ENCODE results near the gene SNTB2. TPM values are rescaled to one million over a fixed set of nuclear protein-coding genes. Genes with fewer than 3 reads are reported as not detected.

The SNTB2 gene
- total and polyA plus RNA-seq, 10 of the 15 experiments (the other 5 are each of a cell fraction or from before 2014, with no cell fraction given), result 1.2 to 15.7 (median 5.0) TPM

GRCh38 chr16:69334696-69335095 lies 147.7 kb downstream of the SNTB2 start:
- Histone ChIP-seq H4K20me1 (ENCODE audit: control insufficient read depth, insufficient read depth) (no peaks in the 10 kb centered on the region), H3K27me3 (replicated peaks in 1 of 2; ENCODE audit: control insufficient read depth in 2 of 2, insufficient read depth in 2 of 2, low read length in 1 of 2) (no peaks in the 10 kb centered on the region), H3K4me3 (no peak overlapping the region), H3K27ac (ENCODE audit: control insufficient read depth, insufficient read depth) (no peak overlapping the region), H3K4me1 (ENCODE audit: control insufficient read depth, insufficient read depth, low read length) (peaks cover 5% of the 10 kb centered on the region), H3K36me3 (ENCODE audit: control insufficient read depth in 2 of 2, insufficient read depth in 2 of 2, low read length in 1 of 2) (peaks cover 11 to 20% of the 10 kb centered on the region in 2 experiments; a peak in 3 of 4 replicates), H3K4me2 (ENCODE audit: control insufficient read depth, insufficient read depth) (no peak overlapping the region), H3K9me3 (replicated peaks; ENCODE audit: control insufficient read depth, insufficient read depth, low read length) (no peaks in the 10 kb centered on the region), H3K9ac (ENCODE audit: control insufficient read depth, insufficient read depth, low read length) (no peak overlapping the region), H2AFZ (ENCODE audit: control insufficient read depth, low read depth, low read length) (no peak overlapping the region), H3K79me2 (ENCODE audit: control insufficient read depth, insufficient read depth, low read length) (peaks cover 31% of the 10 kb centered on the region)
- in situ Hi-C loops (cut with MboI) (no loop called here), intact Hi-C loops (cut with micrococcal nuclease; ENCODE audit: unreplicated experiment) (loop anchor here (10.0 kb wide), 1 partner anchor 420 kb away; the partner anchor contains the start of gene NOB1)
- ChIA-PET POLR2A (no interaction called here), SMC1A (ENCODE audit: uncharacterized antibody, unreplicated experiment) (no interaction called here), CTCF (no interaction called here), RAD21 (ENCODE audit: unreplicated experiment) (no interaction called here)
- no TSS peak for BruUV-seq (replicated peaks)
- WGBS (ENCODE audit: insufficient coverage, insufficient replicate concordance, low lambda C conversion rate, missing lambda C conversion rate), result 96% methylated on average over 9 of the region's 9 CpGs
- no peak for DNase-seq (ENCODE audit: low read depth, low spot score)
- FAIRE-seq, result no peak
- ATAC-seq, result no peak
- TF ChIP-seq USF2 (IDR thresholded peaks at IDR 0.05; ENCODE audit: borderline replicate concordance, low read depth, low read length) (no peak), KAT2A (conservative IDR thresholded peaks at IDR 0.05; ENCODE audit: control insufficient read depth, low read depth, low read length) (no peak), HCFC1 (IDR thresholded peaks at IDR 0.05; ENCODE audit: low read length) (no peak)

DNA sequence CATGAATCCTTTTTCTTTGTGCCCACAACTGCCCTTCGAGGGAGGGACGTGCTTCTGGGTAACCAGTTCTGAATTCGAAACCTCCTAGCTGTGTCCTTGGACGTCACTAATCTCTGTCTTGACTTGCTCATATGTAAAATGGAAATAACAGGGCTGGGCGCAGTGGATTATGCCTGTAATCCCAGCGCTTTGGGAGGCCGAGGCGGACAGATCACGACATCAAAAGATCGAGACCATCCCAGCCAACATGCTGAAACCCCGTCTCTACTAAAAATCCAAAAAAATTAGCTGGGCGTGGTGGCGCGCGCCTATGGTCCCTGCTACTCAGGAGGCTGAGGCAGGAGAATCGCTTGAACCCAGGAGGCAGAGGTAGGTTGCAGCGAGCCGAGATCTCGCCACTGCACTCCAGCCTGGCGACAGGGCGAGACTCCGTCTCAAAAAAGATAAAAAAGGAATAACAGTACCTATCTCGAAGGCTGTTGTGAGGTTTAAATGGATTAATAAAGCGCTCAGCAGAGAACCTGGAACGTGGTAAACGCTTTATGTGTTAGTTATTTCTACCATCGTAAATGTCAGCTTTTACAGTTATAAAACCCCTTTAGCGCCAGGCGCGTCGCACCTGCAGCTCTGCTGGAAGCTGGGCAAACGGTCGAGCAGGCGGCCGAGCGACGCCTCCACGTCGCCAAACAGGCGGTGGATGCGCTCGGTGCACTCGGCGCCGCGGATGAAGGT lies 151.8 kb downstream of the SNTB2 start:
- no peaks in the 10 kb centered on the region for H3K27me3 ChIP-seq (replicated peaks in 1 of 2; ENCODE audit: control insufficient read depth in 2 of 2, insufficient read depth in 2 of 2, low read length in 1 of 2)
- H3K4me3 ChIP-seq, result peak overlapping the region; percentile 91
- ChIA-PET SMC1A (ENCODE audit: uncharacterized antibody, unreplicated experiment) (no interaction called here), RAD21 (ENCODE audit: unreplicated experiment) (interaction anchor here (0.9 to 1.1 kb wide), 3 partner anchors 45 to 188 kb away, joined by 3 read pairs; no protein-coding TSS in a partner anchor), CTCF (interaction anchor here (0.7 to 2.0 kb wide), 5 partner anchors 9 to 189 kb away, joined by 3 to 8 read pairs (median 4); partner anchors contain the start of gene PDF), POLR2A (interaction anchor here (0.6 to 5.5 kb wide), 3 partner anchors 10 to 207 kb away, joined by 4 to 42 read pairs (median 10); partner anchors contain the start of genes CHTF8, PDF and UTP4)
- in situ Hi-C loops (cut with MboI), result no loop called here
- intact Hi-C loops (cut with micrococcal nuclease; ENCODE audit: unreplicated experiment), result loop anchor here (1.0 to 10.0 kb wide), 4 partner anchors 8 to 416 kb away; partner anchors contain the start of genes NOB1, PDF and VPS4A
- H3K9me3 ChIP-seq (replicated peaks; ENCODE audit: control insufficient read depth, insufficient read depth, low read length), result no peaks in the 10 kb centered on the region
- H2AFZ ChIP-seq (ENCODE audit: control insufficient read depth, low read depth, low read length), result peak overlapping the region; percentile 96
- 26% methylated on average over 46 of the region's 46 CpGs for WGBS (ENCODE audit: insufficient coverage, insufficient replicate concordance, low lambda C conversion rate, missing lambda C conversion rate)
- H3K79me2 ChIP-seq (ENCODE audit: control insufficient read depth, insufficient read depth, low read length), result peaks cover 44% of the 10 kb centered on the region
- H3K36me3 ChIP-seq (ENCODE audit: control insufficient read depth in 2 of 2, insufficient read depth in 2 of 2, low read length in 1 of 2), result peaks cover 9 to 31% of the 10 kb centered on the region in 2 experiments
- H3K4me2 ChIP-seq (ENCODE audit: control insufficient read depth, insufficient read depth), result peak overlapping the region; percentile 93
- TSS peak; percentile 86 for BruUV-seq (replicated peaks)
- no peak for TF ChIP-seq GABPA (IDR thresholded peaks at IDR 0.05; ENCODE audit: low read depth)
- 0 out of 2 replicates have a peak, but pooled peaks have one; percentile 7 for TF ChIP-seq PAX5 (IDR thresholded peaks at IDR 0.05; ENCODE audit: borderline replicate concordance, low read depth, low read length)
- TF ChIP-seq ZNF274 (IDR thresholded peaks at IDR 0.05; ENCODE audit: insufficient read depth, insufficient read length), result no peak
- TF ChIP-seq MLLT1 (IDR thresholded peaks at IDR 0.05), result peak; percentile 95
- peaks cover 5% of the 10 kb centered on the region for H3K4me1 ChIP-seq (ENCODE audit: control insufficient read depth, insufficient read depth, low read length)
- FAIRE-seq, result no peak
- peak overlapping the region; percentile 96 for H3K9ac ChIP-seq (ENCODE audit: control insufficient read depth, insufficient read depth, low read length)
- DNase-seq (ENCODE audit: low read depth, low spot score), result no peak
- peaks cover 4% of the 10 kb centered on the region for H4K20me1 ChIP-seq (ENCODE audit: control insufficient read depth, insufficient read depth)
- ATAC-seq, result peak; percentile 2; the same call in 2 of the 3 replicates
- peak overlapping the region; percentile 85 for H3K27ac ChIP-seq (ENCODE audit: control insufficient read depth, insufficient read depth)
